Cerebellar cortex (tissue), 1 donor: Measurements from ENCODE around the gene COL12A1.

Experiments used
- DNase-seq: peaks from one replicate; pipeline ENCODE4 v3.0.0-alpha.2; 2015; ENCODE audit warnings: low spot score

The COL12A1 gene

GRCh38 chr6:75176076-75176582, 29.7 kb downstream of the COL12A1 start:
- no peak for DNase-seq

- DNase-seq, result no peak
These were observed 33.9 kb downstream of the COL12A1 start for GRCh38 chr6:75171986-75172385.

- no peak for DNase-seq
These were observed 34.3 kb downstream of the COL12A1 start for GRCh38 chr6:75171567-75171966.

GRCh38 chr6:75170691-75171560, 34.9 kb downstream of the COL12A1 start:
- no peak for DNase-seq

GRCh38 chr6:75169689-75170586, 35.9 kb downstream of the COL12A1 start:
- DNase-seq, result no peak

GRCh38 chr6:75167851-75168250, 38.0 kb downstream of the COL12A1 start:
- DNase-seq, result no peak

- no peak for DNase-seq
These were observed 38.5 kb downstream of the COL12A1 start for GRCh38 chr6:75167325-75167724.

GRCh38 chr6:75166773-75167172, 39.1 kb downstream of the COL12A1 start:
- no peak for DNase-seq

- DNase-seq, result no peak
These were observed 39.6 kb downstream of the COL12A1 start for GRCh38 chr6:75166236-75166635.

- DNase-seq, result no peak
These were observed 47.7 kb downstream of the COL12A1 start for GRCh38 chr6:75158176-75158575.

- DNase-seq, result no peak
These were observed 48.5 kb downstream of the COL12A1 start for GRCh38 chr6:75157336-75157735.

GRCh38 chr6:75156186-75156878, 49.5 kb downstream of the COL12A1 start:
- no peak for DNase-seq

GRCh38 chr6:75155631-75156030, 50.2 kb downstream of the COL12A1 start:
- no peak for DNase-seq

GRCh38 chr6:75154973-75155372, 50.9 kb downstream of the COL12A1 start:
- no peak for DNase-seq

GRCh38 chr6:75150685-75151412, 55.0 kb downstream of the COL12A1 start:
- no peak for DNase-seq

GRCh38 chr6:75149696-75150095, 56.2 kb downstream of the COL12A1 start:
- no peak for DNase-seq

- no peak for DNase-seq
These were observed 56.6 kb downstream of the COL12A1 start for GRCh38 chr6:75149240-75149639.

GRCh38 chr6:75147512-75147911, 58.3 kb downstream of the COL12A1 start:
- DNase-seq, result no peak

- DNase-seq, result no peak
These were observed 59.9 kb downstream of the COL12A1 start for GRCh38 chr6:75145976-75146375.

GRCh38 chr6:75145211-75145610, 60.6 kb downstream of the COL12A1 start:
- DNase-seq, result no peak

- DNase-seq, result no peak
These were observed 61.5 kb downstream of the COL12A1 start for GRCh38 chr6:75144386-75144785.
